ENCODE data around the gene RRH. TPM values are rescaled to one million over a fixed set of nuclear protein-coding genes. Genes with fewer than 3 reads are reported as not detected.
"Not testable (repeated sequence)": the region's sequence is repeated elsewhere in the genome, so short reads cannot be mapped to it uniquely, and the experiment has no call there.

The RRH gene, protein sequence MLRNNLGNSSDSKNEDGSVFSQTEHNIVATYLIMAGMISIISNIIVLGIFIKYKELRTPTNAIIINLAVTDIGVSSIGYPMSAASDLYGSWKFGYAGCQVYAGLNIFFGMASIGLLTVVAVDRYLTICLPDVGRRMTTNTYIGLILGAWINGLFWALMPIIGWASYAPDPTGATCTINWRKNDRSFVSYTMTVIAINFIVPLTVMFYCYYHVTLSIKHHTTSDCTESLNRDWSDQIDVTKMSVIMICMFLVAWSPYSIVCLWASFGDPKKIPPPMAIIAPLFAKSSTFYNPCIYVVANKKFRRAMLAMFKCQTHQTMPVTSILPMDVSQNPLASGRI
- not detected for total RNA-seq
- total RNA-seq: 0.38 to 0.46 reads per million in 2 donors

DNA sequence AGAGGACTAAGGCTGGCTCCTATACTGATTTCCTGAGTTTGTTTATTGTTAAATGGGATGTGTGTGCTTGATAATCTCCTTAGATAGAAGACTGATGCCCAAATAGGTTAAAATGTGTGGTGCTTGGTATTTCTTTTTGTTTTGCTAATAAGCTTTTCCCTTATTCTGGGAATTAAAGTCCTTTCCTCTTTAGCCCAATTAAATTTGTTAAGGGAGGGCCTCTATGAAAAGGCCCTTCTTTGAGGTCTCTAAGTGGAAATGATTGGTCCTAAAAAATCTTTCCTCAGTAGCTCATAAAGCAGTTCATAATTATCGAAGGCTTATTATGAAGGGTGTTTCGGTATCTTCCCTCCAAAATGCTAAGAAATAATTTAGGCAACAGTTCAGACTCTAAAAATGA lies at the start of gene RRH:
RRH (plus strand) TSS at position 301 of the 400 bp plus-strand sequence; CDS start at position 357, 56 bp downstream.
- Mint-ChIP-seq H3K36me3 (ENCODE audit: low read depth) (peaks cover 6% of the 10 kb centered on the region), H3K4me3 (no peak within 1 kb of the TSS), H3K27ac (no peak within 1 kb of the TSS), H3K4me1 (peaks cover 2% of the 10 kb centered on the region), H3K27me3 (no peaks in the 10 kb centered on the region)
- ATAC-seq: no peak
- no peaks in the 10 kb centered on the region for H3K9me3 ChIP-seq (ENCODE audit: control insufficient read depth, low read length, poor library complexity, severe bottlenecking)
- DNase-seq: no peak

DNA sequence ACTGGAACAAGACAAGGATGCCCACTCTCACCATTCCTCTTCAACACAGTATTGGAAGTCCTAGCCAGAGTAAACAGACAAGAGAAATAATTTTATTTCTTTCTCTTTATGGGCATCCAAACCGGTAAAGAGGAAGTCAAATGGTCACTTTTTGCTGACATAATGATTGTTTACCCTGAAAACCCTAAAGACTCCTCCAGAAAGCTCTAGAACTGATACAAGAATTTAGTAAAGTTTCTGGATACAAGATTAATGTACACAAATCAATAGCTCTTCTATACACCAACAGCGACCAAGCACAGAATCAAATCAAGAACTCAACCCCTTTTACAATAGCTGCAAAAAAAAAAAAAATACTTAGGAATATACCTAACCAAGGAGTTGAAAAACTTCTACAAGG lies 45.7 kb upstream of the RRH start:
- not testable (repeated sequence) for H3K4me3 Mint-ChIP-seq; DNase-seq; H3K9me3 ChIP-seq (ENCODE audit: control insufficient read depth, low read length, poor library complexity, severe bottlenecking); H3K27ac Mint-ChIP-seq; H3K4me1 Mint-ChIP-seq; H3K27me3 Mint-ChIP-seq; H3K36me3 Mint-ChIP-seq (ENCODE audit: low read depth); ATAC-seq

DNA sequence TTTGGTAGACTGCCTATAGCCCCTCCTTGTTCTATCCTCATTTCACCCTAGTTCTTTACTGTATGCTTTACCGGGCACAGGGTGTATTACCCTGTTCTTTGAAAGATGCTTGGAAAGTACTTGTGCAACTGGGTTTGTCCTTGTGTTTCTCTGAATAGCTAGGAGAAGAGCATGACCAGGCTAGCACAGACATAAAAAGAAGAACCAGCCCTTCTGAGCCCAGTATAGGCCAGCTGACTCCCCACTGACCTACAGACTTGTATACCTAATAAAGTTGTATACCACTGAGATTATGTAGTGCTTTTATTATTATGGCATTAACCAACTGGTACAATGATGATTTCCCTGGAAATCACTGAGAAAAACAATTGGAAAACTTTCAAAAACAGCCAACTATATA lies 40.9 kb upstream of the RRH start:
- no peak overlapping the region for H3K4me3 Mint-ChIP-seq
- peaks cover 2% of the 10 kb centered on the region for H3K9me3 ChIP-seq (ENCODE audit: control insufficient read depth, low read length, poor library complexity, severe bottlenecking)
- H3K36me3 Mint-ChIP-seq (ENCODE audit: low read depth): no peaks in the 10 kb centered on the region
- H3K4me1 Mint-ChIP-seq: no peaks in the 10 kb centered on the region
- DNase-seq: no peak
- ATAC-seq: no peak
- no peak overlapping the region for H3K27ac Mint-ChIP-seq
- H3K27me3 Mint-ChIP-seq: no peaks in the 10 kb centered on the region

DNA sequence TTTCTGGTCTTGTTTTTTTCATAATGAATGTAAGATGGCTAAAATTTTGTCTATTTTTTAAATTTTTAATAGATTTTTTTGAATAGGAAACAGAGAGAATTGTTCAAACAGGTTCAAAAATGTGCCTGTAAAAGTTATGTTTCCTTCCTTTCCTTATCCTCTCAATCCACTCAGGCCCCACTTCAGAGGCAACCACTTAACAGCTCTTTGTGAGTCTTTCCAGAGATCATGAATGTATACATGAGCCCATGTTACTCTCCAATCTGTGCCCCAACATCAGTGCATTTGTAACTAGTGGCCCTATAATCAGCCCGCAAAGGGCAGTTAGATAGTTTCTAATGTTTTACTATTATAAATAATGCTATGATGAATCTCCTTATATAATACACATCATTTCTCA lies 40.0 kb upstream of the RRH start:
- H3K4me3 Mint-ChIP-seq: no peak overlapping the region
- no peak for ATAC-seq
- H3K27me3 Mint-ChIP-seq: no peaks in the 10 kb centered on the region
- H3K9me3 ChIP-seq (ENCODE audit: control insufficient read depth, low read length, poor library complexity, severe bottlenecking): peaks cover 2% of the 10 kb centered on the region
- no peaks in the 10 kb centered on the region for H3K4me1 Mint-ChIP-seq
- peaks cover under 1% of the 10 kb centered on the region for H3K36me3 Mint-ChIP-seq (ENCODE audit: low read depth)
- no peak for DNase-seq
- no peak overlapping the region for H3K27ac Mint-ChIP-seq

DNA sequence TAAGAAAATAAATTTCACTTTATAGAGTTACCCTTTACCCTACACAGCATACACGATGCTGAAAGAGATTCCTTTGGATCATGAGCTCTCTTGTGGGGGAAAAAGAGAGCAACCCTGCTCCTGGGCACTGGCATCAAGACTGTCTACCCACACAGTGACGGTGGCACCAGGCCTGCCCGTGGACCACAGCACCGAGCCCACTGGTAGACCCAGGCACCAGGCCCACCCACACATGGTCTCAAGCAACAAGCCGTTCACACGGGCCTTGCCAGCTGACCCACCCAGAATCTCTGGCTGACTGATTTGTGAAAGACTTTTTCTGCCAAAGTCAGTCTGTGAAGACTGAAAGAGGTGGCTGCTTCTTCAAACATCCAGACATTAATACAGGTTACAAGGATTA lies 32.7 kb upstream of the RRH start:
- no peak overlapping the region for H3K4me3 Mint-ChIP-seq
- H3K4me1 Mint-ChIP-seq: no peaks in the 10 kb centered on the region
- ATAC-seq (no peak), DNase-seq (no peak)
- H3K9me3 ChIP-seq (ENCODE audit: control insufficient read depth, low read length, poor library complexity, severe bottlenecking): peaks cover 8% of the 10 kb centered on the region
- H3K27ac Mint-ChIP-seq: no peak overlapping the region
- peaks cover 2% of the 10 kb centered on the region for H3K36me3 Mint-ChIP-seq (ENCODE audit: low read depth)
- no peaks in the 10 kb centered on the region for H3K27me3 Mint-ChIP-seq

DNA sequence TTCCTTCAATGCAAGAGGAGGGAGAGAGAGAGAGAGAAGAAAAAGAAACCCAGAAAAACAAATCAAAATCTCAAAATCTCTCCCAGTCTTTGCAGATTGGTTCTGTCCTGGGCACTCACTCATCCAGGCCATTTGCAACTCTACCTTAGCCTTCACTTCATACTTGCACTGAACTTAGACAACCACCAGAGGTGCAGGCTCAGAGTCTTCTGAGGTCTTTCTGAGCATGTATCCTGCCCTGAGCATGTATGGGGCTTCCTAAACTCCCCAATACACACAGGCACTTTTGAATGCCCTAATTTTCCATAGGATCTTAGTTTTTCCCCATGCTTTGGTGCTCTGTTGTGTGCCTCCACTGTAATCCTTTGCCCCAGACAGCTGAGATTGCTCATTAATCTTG lies 28.9 kb upstream of the RRH start:
- H3K36me3 Mint-ChIP-seq (ENCODE audit: low read depth): no peaks in the 10 kb centered on the region
- no peaks in the 10 kb centered on the region for H3K27me3 Mint-ChIP-seq
- ATAC-seq (peak; percentile 28), DNase-seq (no peak)
- H3K4me1 Mint-ChIP-seq: no peaks in the 10 kb centered on the region
- H3K9me3 ChIP-seq (ENCODE audit: control insufficient read depth, low read length, poor library complexity, severe bottlenecking): peaks cover 8% of the 10 kb centered on the region
- H3K4me3 Mint-ChIP-seq: no peak overlapping the region
- H3K27ac Mint-ChIP-seq: no peak overlapping the region

DNA sequence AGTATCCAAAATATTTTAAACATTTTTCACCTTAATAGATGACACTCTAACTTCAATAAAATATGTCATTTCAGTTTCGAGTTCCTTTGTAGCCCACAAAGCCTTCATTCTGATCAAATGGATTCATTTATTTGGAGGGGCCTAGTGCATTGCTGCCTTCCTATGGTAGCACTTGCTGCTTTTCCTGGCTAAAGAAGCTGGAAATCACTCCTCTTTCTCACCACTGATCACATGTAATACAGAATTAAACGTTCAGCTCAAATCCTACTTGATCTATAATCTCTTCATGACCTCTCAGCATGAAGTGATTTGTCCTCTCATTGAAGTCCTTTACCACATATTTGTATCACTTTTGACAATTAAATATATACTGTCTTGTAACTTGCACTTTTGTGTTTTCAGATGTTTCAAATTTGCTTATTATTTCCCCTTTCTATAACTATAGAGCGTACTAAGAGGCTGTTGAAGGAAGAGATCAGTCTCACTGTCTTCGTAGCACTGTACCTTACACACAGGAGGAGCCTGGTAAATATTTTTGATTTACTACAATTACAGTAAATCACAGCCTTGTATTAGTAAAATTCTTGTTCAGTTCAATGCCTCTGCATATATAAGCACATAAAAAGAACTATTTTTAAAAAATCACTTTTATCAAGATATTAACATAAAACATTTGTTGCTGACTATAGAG lies 26.5 kb upstream of the RRH start:
- DNase-seq: no peak
- Mint-ChIP-seq H3K27ac (no peak overlapping the region), H3K4me1 (no peaks in the 10 kb centered on the region), H3K36me3 (ENCODE audit: low read depth) (no peaks in the 10 kb centered on the region), H3K27me3 (peaks cover 12% of the 10 kb centered on the region), H3K4me3 (no peak overlapping the region)
- peaks cover 2% of the 10 kb centered on the region for H3K9me3 ChIP-seq (ENCODE audit: control insufficient read depth, low read length, poor library complexity, severe bottlenecking)
- ATAC-seq: no peak

DNA sequence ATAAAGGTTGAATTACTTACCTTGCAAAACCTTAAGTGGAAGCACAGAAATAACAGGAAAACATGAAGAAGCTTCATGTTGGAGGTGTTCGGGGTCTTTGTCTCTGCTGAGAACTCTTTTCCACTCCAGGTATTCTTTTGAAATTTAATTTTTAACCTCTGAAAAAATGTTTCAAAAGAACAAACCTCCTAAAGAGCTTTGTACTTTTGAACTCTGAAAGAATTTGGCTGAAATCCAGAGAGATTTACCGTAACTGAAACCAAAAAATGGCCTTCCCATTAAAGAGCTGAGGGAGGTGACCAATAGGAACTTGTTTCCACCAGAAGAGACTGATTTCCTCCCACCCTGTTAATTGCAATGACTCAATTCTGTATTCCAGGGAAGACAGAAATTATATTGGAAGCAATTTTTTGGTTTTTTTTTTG lies 25.9 kb upstream of the RRH start, which contains the start of gene CFI:
CFI (minus strand) TSS at position 105 of the 425 bp plus-strand sequence; CDS start at position 77, 28 bp downstream.
- no peaks in the 10 kb centered on the region for H3K4me1 Mint-ChIP-seq

DNA sequence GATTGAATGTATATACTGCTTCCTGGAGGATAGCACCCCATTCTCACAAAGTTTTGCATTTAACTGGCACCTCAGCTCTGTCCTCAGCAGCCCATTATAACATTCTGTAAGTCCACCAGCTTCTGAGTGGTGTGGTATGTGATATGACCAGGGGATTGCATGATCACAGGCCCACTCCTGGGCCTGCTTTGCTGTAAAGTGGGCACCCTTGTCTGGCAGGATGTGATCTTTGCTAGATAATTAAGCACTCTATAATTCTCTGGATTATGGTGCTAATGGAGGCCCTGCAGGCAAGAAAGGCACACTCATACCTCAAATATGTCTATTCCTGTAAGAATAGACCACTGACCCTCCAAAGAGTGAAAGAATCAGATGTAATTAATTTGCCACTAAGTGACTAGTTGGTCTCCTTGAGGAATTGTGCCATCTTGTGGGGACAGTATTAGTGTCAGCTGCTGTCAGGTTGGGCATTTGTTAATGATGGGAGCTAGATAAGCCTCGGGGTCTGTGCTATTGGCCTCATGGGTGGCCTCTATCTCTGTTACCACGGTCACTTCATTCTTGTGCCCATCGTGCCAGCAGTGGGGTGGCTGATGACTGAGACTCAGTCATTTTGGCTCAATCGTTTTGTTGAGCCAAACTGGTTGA lies 23.7 kb upstream of the RRH start:
- Mint-ChIP-seq H3K27me3 (peaks cover 19% of the 10 kb centered on the region), H3K4me1 (peaks cover 2% of the 10 kb centered on the region), H3K36me3 (ENCODE audit: low read depth) (no peaks in the 10 kb centered on the region), H3K4me3 (no peak overlapping the region), H3K27ac (no peak overlapping the region)
- H3K9me3 ChIP-seq (ENCODE audit: control insufficient read depth, low read length, poor library complexity, severe bottlenecking): no peaks in the 10 kb centered on the region
- no peak for DNase-seq
- ATAC-seq: peak; percentile 45

More for the DNA sequence above, 25.9 kb upstream of the RRH start, which contains the start of gene CFI:
- H3K4me3 Mint-ChIP-seq: no peak within 1 kb of the TSS
- no peak for ATAC-seq
- peaks cover 14% of the 10 kb centered on the region for H3K27me3 Mint-ChIP-seq
- no peaks in the 10 kb centered on the region for H3K9me3 ChIP-seq (ENCODE audit: control insufficient read depth, low read length, poor library complexity, severe bottlenecking)
- H3K27ac Mint-ChIP-seq: no peak within 1 kb of the TSS
- no peak for DNase-seq
- H3K36me3 Mint-ChIP-seq (ENCODE audit: low read depth): no peaks in the 10 kb centered on the region

DNA sequence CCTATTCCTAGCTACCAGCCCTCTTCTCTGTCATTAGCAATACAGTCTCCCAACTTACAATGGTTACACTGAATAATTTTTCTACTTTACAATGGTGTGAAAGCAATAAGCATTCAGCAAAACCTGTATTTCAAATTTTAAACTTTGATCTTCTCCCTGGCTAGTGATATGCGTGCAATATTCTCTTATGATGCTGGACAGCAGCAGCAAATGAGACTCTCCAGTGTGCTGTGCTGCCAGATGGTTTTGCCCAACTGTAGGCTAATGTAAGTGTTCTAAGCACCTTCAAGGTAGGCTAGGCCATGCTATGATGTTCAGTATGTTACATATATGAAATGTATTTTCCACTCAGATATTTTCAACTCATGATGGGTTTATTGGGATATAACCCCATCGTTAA lies 18.1 kb upstream of the RRH start:
- H3K27ac Mint-ChIP-seq: no peak overlapping the region
- H3K4me3 Mint-ChIP-seq: no peak overlapping the region
- peaks cover 3% of the 10 kb centered on the region for H3K4me1 Mint-ChIP-seq
- peaks cover 19% of the 10 kb centered on the region for H3K27me3 Mint-ChIP-seq
- ATAC-seq: no peak
- H3K36me3 Mint-ChIP-seq (ENCODE audit: low read depth): no peaks in the 10 kb centered on the region
- DNase-seq: no peak
- H3K9me3 ChIP-seq (ENCODE audit: control insufficient read depth, low read length, poor library complexity, severe bottlenecking): no peaks in the 10 kb centered on the region

DNA sequence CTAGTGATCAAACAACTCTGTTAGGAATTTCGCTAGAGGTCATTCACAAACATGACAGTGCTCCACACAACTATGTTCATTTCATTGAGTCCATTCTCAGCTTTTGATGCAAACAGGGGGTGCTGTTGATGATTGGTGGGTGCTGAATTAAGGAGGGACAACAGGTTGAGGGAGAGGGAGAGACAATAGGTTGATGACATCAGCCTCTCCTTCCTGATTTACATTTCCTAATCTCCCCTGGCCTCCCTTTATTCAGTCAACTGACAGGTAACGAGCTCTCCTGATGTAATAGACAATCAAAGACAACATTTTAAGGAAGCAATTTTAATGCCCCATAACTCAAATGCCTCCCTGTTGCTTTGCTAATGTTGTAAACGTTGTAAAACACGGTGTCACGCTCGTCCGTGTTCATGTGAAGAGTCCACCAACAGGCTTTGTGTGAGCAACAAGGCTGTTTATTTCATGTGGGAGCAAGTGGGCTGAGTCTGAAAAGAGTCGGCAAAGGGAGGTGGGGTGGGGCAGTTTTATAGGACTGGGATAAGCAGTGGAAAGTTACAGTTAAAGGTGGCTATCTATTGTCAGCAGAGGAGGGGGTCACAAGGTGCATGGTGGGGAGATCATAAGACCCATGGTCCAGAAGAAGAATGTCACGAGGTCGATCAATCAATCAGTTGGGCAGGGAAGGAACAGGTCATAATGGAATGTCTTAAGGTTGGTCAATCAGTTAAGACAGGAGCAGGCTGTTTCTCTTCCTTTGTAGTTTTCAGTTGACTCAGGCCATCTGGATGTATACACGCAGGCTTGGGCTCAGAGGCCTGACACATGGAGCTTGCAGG lies 17.0 kb upstream of the RRH start:
- no peak for ATAC-seq
- no peak overlapping the region for H3K4me3 Mint-ChIP-seq
- H3K9me3 ChIP-seq (ENCODE audit: control insufficient read depth, low read length, poor library complexity, severe bottlenecking): no peaks in the 10 kb centered on the region
- no peak overlapping the region for H3K27ac Mint-ChIP-seq
- H3K36me3 Mint-ChIP-seq (ENCODE audit: low read depth): peaks cover 3% of the 10 kb centered on the region
- DNase-seq: no peak
- peaks cover 10% of the 10 kb centered on the region for H3K27me3 Mint-ChIP-seq
- peaks cover 10% of the 10 kb centered on the region for H3K4me1 Mint-ChIP-seq

DNA sequence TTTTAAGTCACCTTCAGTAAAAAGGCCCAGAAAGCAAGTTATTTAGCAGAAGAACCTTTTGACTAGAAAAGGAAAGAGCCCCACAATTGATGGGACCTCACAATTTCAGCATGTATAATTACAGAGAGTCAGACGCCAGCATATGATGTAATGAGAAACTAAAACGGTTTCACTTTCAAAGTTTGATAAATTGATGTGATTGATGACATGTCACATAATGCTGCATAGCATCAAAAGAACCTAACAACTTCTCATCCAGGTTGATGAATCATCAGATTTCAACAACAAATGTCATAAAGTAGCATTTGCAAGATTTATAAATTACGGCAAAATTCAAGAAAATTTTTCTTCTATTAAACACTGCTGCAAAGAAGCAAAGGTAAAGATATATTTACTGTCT lies 16.1 kb upstream of the RRH start:
- no peak overlapping the region for H3K27ac Mint-ChIP-seq
- DNase-seq (no peak), ATAC-seq (no peak)

More for the DNA sequence above, 16.1 kb upstream of the RRH start:
- no peaks in the 10 kb centered on the region for H3K9me3 ChIP-seq (ENCODE audit: control insufficient read depth, low read length, poor library complexity, severe bottlenecking)
- H3K4me3 Mint-ChIP-seq: no peak overlapping the region
- H3K27me3 Mint-ChIP-seq: peaks cover 5% of the 10 kb centered on the region
- H3K4me1 Mint-ChIP-seq: peaks cover 20% of the 10 kb centered on the region
- H3K36me3 Mint-ChIP-seq (ENCODE audit: low read depth): peaks cover 3% of the 10 kb centered on the region
